Activated T-cell treated with anti-CD3 and anti-CD28 coated beads for 1 hour (primary cell): ENCODE data around the gene PRKN.

ENCODE experiments used
- DNase-seq: peaks from one replicate; pipeline ENCODE4 v3.0.0-alpha.2; 2020; ENCODE audit warnings: low read depth

Gene PRKN

DNA sequence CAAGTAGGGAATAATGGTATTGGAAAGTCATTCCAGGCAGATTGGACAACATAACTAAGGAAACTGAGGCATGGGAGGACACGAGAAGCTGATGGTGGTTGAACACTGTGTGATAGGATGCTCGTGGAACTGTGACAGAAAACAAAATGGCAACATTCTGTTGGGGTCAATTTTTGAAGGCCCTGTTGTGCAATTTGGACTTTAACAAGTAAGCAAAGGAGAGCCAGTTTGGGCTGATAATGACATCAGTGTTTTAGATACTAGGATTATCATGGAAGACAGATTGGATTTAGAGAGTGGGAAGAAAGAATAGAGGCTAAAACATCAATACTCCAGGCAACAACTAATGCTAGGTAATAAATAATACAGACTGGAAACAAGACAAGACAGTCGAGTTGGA lies 53.1 kb downstream of the PRKN start:
- DNase-seq, result no peak

GRCh38 chr6:162671580-162672165 lies 55.9 kb downstream of the PRKN start:
- no peak for DNase-seq

DNA sequence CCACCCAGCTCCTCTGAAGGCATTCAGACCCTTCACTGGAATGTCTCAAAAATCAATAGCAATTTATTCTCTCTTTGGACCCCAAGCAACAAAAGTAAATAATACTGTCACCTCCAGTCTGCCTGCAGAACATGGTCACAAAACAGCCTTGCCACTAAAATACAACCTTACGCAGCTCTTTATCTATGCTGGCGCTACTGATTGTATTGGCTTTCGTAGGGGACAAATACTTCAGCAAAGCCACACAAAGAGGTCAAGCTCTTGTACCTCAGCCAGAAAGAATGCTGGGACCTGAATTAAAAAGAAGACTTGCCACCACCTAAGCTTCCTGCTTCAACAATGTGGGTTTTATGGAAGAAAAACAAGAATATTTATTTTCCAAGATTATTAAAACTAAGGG lies 57.2 kb downstream of the PRKN start:
- no peak for DNase-seq

DNA sequence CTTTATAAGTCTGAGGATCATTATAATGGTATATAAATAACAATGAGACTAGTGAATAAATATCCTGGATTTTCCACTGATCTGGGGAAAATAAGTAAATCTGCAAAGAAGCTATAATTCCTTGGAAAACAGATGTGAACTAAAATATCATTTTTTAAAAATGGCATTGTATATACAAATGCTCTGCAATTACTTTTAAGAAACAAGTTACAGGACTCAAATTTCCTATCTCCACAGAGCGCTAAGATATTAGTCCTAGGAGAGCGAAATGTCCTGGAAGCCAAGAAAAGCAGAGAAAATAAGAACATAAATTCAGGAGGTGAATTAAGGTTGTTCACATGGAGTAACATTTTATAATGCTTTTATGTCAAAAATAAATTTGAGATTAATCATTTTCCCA lies 61.3 kb downstream of the PRKN start:
- no peak for DNase-seq

DNA sequence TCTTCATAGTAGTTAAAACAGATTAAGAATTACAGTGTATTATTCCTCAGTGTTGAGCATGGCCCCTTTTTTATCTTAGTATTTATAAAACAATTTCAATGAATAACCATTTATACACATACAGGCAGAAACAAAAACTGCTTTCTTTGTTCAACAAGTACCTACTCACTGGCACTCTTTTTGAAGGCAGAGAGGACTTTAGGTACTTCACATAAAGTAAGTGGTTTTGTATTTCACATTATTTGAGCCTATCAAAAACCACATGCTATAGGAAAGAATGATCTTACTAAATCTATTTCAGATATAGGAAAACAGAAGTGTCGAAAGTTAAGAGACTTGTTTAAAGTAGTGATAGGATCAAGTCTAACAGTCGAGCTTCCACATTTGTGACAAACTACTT lies 73.8 kb downstream of the PRKN start:
- no peak for DNase-seq

GRCh38 chr6:162651505-162651904 lies 76.1 kb downstream of the PRKN start:
- no peak for DNase-seq

DNA sequence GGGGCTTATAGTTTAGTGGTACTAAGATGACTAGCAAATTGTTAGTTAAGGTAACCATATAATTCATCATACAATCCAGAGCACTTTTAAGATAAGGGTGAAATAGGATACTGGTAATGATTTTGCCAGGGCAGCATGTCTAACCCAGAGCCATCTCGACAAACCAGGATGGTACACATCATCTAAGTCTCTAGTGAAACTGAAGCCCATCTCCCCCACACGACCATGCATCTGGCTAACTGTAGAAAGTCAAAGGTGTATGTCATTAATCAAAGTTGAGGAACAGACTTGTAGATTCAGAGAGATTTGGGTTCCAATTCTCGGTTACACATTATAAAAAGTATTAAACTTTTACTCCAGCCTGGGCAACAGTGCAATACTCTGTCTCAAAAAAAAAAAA lies 78.3 kb downstream of the PRKN start:
- no peak for DNase-seq

GRCh38 chr6:162644153-162644552 lies 83.4 kb downstream of the PRKN start:
- DNase-seq, result no peak

GRCh38 chr6:162640756-162641155 lies 86.8 kb downstream of the PRKN start:
- DNase-seq, result no peak

- no peak for DNase-seq
These were observed 87.6 kb downstream of the PRKN start for GRCh38 chr6:162639951-162640350.

DNA sequence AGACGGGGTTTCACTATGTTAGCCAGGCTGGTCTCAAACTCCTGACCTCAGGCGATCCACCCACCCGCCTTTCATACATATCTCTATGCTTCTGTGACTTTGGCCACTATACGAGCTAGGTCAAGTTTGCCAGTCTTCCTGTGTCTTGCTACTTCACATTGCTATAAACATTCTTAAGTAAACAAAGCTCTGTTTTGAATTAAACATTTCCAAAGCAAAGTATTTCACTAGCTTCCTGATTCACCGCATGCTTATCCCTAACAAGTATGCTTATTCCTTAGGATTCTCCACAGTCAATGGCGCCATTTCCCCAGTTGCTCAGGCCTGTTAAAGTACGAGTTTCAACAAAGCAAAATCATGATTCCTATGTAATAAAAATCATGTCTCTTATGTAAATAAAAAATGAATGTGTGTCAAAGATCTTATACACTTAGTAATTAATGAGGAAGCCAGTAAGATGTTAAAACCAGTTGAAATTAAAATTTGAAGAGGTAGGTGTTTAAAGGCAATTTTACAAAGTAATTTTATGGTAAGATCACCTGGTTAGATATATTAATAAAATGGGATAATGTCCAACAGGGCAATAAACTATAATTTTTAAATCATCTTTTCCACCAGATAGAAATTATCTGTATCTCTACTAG lies 88.5 kb downstream of the PRKN start:
- no peak for DNase-seq

DNA sequence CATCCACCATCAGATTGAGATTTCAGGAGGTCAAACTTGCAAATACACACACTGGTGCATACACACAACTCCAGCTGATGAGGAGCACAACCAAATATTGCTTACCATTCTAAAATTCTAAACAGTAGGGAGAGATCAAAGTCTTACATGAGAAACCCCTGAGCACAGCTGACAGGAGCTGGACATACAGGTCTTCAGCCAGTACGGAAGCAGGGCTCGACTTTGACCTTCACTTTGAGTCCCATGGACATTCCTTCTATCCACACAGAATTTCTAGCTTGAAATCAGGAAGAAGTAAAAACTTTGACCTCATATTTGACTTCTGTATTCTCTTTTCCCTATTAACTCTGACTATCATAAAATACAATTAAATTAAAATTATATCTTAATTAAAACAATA lies 90.2 kb downstream of the PRKN start:
- no peak for DNase-seq

GRCh38 chr6:162636167-162636566 lies 91.4 kb downstream of the PRKN start:
- DNase-seq, result no peak

- DNase-seq, result no peak
These were observed 96.0 kb downstream of the PRKN start for GRCh38 chr6:162631546-162631945.

GRCh38 chr6:162630069-162630468 lies 97.5 kb downstream of the PRKN start:
- DNase-seq, result no peak

GRCh38 chr6:162627825-162628224 lies 99.7 kb downstream of the PRKN start:
- no peak for DNase-seq

DNA sequence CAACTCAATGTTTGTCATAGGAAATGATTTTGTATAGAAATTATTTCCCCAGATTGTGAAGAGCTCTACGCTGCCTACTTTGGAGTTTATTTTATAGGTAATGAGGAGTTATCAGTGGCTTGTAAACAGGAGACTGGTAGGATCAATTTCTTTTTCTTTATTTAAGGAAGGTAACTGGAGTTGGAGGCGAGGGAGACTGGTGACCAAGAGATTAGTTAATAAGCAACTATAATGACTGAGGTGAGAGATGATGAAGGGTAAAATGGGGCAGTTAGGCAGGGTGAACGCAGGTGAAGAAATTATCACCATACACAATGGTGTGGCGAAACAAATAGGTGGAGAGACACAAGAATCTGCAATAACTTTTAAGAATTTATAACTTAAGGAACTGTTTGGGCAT lies 100.2 kb downstream of the PRKN start:
- no peak for DNase-seq

GRCh38 chr6:162626869-162627268 lies 100.7 kb downstream of the PRKN start:
- no peak for DNase-seq

DNA sequence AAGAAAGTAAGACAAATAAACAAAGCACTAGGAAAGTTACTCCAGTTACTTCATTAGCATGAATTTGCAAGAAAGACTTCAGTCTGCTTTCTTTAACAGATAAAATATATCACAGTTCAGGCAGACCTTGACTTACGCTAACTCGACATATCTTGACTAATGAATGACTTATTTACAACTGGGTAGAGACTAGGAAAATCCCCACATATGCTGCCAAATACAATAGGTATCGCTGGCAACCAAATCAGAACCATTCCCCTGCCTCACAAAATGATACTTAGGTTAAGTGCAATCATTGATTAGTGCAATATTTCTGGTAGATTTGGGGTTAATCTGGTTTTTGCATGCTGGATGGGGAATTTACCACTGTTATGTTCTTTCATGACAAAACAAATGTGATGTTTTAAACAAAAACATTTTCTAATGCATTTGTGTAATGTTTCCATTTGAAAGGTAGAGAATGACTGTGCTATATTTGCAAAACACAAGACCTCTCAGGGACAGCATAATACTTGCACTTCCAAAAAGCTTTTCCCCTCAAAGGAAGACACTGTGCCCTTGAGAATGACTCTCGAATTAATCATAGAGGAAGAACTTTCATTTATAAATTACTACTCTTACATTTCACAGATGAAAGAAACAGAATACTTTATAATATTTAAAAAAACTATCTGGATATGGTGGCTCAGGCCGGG lies 101.6 kb downstream of the PRKN start:
- DNase-seq, result no peak

- DNase-seq, result no peak
These were observed 105.0 kb downstream of the PRKN start for GRCh38 chr6:162622572-162622971.

DNA sequence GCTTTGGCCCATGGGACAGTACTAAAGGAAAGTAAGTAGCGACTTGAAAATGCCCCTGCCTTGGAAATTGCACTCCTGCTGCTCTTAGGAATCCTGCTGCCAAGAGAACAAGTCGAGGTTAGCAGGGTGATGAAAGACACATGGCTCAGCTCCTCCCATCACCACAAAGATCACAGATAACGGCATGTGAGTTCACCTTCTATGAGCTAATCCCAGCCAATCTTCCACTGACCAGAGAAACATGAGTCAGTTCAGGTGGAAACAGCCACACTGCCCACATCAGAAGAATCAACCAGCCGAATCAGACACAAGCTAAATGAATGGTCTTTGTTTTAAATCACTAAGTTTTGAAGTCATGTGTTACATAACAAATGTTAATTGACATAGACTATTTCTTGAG lies 106.3 kb downstream of the PRKN start:
- DNase-seq, result no peak

- no peak for DNase-seq
These were observed 107.5 kb downstream of the PRKN start for GRCh38 chr6:162620073-162620472.

DNA sequence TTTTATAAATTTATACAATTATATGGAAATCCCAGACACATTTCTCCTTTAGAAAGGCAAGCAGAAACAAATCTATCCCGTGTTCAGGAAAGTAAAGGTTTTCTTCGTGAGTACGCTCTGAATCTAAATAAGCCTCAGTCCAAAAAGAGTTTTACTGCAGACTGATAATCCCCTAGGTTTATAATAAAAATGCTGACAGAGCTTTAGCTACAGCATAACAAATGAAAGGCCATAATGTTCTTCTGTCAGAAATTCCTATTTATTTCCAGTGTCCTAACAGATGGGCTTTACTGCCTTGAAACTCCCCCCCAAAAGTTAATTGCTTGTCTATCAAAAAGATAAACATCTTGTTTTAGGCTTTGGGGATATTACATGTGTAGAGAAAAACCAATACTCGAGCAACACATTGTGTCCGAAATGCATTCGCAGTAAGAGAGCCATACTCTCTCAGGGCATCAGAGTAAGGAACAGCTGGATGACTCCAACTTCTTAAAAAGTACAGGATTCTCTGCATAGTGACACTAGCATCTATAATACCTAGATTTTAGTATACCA lies 109.0 kb downstream of the PRKN start:
- DNase-seq, result no peak
